ENCODE results near the gene SAMD8.
"Not testable (repeated sequence)": the region's sequence is repeated elsewhere in the genome, so short reads cannot be mapped to it uniquely, and the experiment has no call there.

SAMD8 gene

DNA sequence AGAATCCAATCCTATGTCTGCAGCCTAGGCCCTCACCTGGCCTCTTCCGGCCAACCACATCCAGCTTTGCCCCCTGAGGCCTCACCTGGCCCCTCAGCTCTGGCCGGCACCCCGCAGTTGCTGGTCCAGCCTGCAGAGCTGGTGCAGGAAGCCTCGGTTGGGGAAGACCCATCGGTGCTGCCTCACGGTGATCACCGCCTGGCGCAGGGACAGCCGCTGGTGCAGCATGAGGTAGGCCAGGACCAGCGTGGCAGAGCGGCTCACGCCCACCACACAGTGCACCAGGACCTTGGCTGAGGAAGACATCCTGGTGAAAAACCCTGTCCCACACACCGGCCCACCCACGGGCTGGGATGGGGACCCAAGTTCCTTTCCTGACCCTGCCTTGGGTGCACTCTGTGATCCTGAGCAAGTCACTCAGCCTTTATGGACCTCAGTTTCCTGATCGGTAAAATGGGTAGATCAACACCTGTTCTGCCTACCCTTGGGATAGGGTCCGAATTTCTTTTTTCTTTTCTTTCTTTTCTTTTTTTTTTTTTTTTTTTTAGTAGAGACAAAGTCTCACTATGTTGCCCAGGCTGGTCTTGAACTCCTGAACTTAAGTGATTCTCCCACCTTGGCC lies 5.8 kb upstream of the SAMD8 start:
- TF ChIP-seq JUND (IDR thresholded peaks at IDR 0.05; ENCODE audit: low read depth) = no peak
- no peak for DNase-seq (ENCODE audit: low read depth in 1 of 2, low spot score in 1 of 2)
- in situ Hi-C loops (cut with HindIII; ENCODE audit: low pct_unique_long_range_greater_than_20kb, low sequenced_read_pairs) = no loop called here

DNA sequence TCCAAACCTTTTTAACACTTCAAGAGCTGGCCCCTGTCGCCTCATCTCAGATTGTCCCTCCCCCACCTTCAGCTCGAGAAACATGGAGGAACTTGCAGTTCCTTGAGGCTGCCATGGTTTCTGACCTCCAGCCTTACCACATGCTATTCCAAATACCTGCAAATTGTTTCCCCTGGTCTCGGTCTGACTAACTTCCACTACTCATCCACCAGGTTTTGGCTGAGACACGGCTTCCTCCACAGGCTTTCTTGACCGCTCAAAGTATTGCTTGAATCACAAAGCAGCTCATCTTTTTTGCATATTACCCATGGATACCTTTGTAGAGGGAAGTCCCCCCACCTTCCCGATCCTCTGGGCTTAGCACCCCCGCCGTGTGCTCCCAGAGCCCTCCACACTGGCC lies 5.2 kb upstream of the SAMD8 start:
- no peak for TF ChIP-seq JUND (IDR thresholded peaks at IDR 0.05; ENCODE audit: low read depth)
- in situ Hi-C loops (cut with HindIII; ENCODE audit: low pct_unique_long_range_greater_than_20kb, low sequenced_read_pairs) = no loop called here

DNA sequence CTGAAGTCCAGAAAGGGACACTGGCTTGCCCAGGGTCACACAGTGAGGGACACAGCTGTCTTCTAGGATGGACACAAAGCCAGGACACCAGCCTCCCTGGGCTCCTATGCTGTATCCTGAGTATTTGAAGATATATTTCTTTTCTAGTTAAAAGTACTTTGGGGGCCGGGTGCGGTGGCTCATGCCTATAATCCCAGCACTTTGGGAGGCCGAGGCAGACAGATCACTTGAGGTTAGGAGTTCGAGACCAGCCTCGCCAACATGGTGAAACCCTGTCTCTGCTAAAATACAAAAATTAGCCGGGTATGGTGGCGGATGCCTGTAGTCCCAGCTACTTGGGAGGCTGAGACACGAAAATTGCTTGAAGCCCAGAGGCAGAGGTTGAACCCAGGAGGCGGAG lies 4.6 kb upstream of the SAMD8 start:
- in situ Hi-C loops (cut with HindIII; ENCODE audit: low pct_unique_long_range_greater_than_20kb, low sequenced_read_pairs); DNase-seq (ENCODE audit: low read depth in 1 of 2, low spot score in 1 of 2): not testable (repeated sequence)

More for the DNA sequence above, 5.2 kb upstream of the SAMD8 start:
- DNase-seq (ENCODE audit: low read depth in 1 of 2, low spot score in 1 of 2) = no peak

DNA sequence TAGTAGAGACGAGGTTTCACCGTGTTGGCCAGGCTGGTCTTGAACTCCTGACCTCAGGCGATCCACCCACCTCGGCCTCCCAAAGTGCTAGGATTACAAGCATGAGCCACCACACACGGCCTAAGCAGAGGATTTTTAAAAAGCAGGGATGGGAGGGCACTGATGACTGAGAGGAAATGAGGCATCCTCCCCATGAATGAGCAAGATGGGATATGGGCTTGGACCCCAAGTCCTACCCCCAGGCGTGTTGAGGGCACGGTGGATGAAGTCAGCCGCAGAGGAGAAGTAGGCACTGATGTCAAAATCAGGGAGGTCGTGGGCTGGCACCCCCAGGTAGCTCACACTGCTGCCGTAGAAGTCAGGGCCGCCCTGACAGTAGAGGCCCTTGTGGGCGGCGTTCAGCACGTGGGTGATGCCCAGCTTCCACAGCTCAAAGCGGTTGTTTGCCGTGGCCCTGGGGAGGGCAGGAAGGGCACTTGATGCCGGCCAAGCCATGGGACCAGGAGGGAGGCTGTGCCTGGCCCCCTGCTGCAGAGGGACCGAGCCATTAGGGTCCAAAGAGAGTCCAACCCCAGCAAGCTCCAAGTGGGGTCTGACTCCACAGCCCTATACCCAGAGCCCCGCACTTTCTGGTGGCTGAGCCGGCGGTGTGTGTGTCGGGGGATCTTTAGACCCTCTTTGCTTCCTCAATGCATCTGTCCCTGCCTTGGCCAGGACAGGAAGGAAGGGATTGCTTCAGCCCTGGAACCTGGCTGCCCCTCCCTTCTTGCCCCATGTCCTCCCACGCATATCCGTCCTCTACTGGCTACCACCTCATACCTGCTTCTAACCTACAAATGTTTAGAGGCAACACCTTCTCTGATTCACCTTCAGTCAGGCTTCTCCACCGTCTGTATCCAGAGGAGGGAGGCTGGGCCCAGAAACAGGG lies 3.4 kb upstream of the SAMD8 start:
- peak in 1 of 2 experiments; percentile 21 for DNase-seq (ENCODE audit: low read depth in 1 of 2, low spot score in 1 of 2)
- no peak for TF ChIP-seq JUND (IDR thresholded peaks at IDR 0.05; ENCODE audit: low read depth)
- in situ Hi-C loops (cut with HindIII; ENCODE audit: low pct_unique_long_range_greater_than_20kb, low sequenced_read_pairs) = no loop called here

DNA sequence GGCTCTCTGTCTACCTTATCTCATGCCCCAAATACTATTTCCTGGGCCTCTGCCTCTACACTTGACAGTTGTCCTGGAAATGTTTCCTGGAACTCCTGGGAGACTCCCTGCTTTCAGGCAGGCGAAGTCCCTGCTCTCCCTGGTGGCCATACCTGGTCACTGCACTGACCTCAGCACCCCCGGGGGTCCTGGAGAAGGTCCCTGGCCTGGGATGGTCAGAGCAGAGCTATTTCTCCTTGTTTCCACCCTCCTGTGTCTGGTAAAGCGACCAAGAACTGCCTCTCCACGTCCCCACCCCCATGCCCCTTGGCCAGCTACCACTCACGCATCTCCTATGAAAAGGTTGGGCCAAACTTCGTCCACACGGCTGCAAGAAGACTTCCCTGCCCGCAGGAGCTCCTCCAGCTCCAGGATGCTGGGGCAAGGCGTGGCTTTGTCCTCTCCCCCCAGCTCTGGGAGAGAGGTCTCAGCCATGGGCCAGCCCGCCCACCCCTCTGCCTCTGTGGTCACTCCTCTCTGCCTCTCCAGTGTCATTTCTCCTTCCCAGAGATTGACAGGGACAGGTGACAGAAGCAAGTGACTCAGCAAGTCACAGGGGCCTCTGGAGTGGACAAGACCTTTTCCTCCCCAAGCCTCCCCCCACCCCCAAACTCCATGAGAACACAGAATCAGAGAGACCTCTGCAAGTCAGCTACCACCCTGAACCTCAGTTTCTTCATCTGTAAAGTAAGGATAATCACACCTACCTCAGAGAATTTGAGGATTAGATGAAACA lies 2.6 kb upstream of the SAMD8 start:
- TF ChIP-seq JUND (IDR thresholded peaks at IDR 0.05; ENCODE audit: low read depth) = no peak
- in situ Hi-C loops (cut with HindIII; ENCODE audit: low pct_unique_long_range_greater_than_20kb, low sequenced_read_pairs) = no loop called here
- peak; percentile 62 to 74 for DNase-seq (ENCODE audit: low read depth in 1 of 2, low spot score in 1 of 2)

DNA sequence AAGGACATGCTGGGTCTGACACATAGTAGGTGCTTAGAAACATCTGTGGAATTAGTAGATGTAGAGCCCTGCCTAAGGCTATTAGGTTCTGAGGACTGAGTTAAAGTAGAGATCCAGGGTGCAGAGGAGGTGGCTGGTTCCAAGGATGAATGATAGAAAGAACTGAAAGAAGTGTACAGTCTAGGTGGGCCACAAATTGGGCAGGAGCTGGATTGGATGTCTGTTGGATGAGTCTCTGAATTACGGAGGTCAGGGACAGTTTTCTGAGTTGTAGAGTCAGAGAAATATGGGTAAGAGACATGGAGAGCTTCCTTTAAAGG lies 2.0 kb upstream of the SAMD8 start:
- TF ChIP-seq JUND (IDR thresholded peaks at IDR 0.05; ENCODE audit: low read depth) = no peak
- no peak for DNase-seq (ENCODE audit: low read depth in 1 of 2, low spot score in 1 of 2)
- in situ Hi-C loops (cut with HindIII; ENCODE audit: low pct_unique_long_range_greater_than_20kb, low sequenced_read_pairs) = no loop called here

DNA sequence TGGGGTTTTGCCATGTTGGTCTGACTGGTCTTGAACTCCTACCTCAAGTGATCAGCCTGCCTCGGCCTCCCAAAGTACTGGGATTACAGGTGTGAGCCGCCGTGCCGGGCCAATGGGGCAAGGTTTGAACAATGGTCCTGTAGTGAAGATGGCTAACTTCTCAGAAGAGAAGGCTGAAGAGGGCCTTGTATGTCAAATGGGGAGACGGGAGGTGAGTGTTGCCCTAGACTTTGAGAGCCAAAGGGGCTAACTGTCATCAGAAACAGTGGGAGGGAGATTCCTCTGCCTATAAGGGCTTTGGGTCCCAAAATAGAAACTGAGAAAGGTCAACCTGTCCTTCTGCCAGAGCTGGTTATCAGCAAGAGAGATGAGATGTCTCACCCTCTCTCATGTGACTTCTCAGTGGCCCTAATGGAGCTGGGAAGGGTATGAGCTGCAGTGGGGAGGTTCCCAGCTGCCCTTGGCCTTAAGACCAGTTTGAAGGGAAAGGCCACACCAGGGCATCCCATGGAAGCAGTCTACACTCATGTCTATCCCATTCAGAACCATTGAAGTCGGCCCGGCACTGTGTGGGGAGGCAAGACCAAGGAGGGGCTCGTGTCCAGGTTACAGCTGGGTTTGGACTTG lies 1.3 kb upstream of the SAMD8 start:
- in situ Hi-C loops (cut with HindIII; ENCODE audit: low pct_unique_long_range_greater_than_20kb, low sequenced_read_pairs) = no loop called here
- no peak for DNase-seq (ENCODE audit: low read depth in 1 of 2, low spot score in 1 of 2)
- TF ChIP-seq JUND (IDR thresholded peaks at IDR 0.05; ENCODE audit: low read depth) = no peak

DNA sequence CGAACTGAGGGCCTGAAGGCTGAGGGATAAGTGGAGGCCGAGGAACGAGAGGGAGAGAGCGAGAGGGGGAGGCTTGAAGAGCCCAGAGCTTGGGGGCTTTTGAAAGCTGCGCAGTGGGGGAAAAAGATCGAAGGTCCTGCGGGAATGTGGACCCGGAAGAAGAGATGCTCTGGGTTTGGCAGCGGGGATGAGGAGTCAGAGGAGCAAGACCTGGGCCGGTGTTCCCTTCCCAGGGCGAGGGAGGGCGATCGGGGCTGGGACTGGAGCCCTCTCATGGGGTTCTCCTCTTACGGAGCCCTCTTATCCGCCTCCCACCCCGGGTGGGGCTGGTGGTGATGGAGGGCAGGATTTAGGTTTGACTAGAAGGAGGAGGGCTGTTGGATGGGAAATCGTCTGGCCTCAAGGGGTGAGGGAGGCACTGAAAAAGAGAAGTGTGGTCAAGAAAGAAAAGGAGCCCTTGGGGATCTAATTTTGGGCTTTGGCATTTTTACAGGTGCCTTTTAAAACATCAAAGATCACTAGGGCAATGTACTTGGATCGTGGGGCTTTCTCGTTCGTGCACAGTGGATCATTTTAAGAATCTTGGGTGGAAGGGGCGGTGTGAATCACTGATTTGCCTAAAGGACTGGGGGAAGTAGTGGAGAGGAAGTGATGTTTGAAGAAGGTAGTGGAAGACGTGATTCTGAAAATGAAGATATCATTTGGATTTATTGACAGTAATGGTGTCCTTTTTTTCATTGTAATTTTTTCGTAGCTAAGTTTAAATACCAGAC lies 637 bp downstream of the SAMD8 start:
- DNase-seq (ENCODE audit: low read depth in 1 of 2, low spot score in 1 of 2) = peak; percentile 65
- in situ Hi-C loops (cut with HindIII; ENCODE audit: low pct_unique_long_range_greater_than_20kb, low sequenced_read_pairs) = no loop called here
- no peak for TF ChIP-seq JUND (IDR thresholded peaks at IDR 0.05; ENCODE audit: low read depth)

DNA sequence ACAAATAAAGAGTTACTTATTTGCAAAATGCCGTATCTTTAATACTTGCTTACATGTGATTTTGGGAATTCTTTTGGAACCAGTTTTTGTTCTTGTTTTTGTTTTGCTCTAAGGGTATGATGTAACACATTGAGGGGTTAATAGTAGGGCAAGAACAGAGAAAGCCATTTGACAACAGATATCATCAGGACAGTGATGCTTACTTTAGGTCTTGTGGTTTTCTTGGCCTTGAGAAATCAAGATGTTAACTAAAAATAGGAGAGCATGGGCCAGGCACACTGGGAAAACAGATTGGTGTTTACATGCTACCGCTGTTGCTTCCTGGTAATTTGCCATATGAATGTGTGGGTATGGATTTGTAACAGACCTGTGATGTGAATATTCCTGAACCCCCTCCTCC lies 3.7 kb downstream of the SAMD8 start:
- in situ Hi-C loops (cut with HindIII; ENCODE audit: low pct_unique_long_range_greater_than_20kb, low sequenced_read_pairs) = no loop called here
- DNase-seq (ENCODE audit: low read depth in 1 of 2, low spot score in 1 of 2) = peak in 1 of 2 experiments; percentile 76
- TF ChIP-seq JUND (IDR thresholded peaks at IDR 0.05; ENCODE audit: low read depth) = no peak

DNA sequence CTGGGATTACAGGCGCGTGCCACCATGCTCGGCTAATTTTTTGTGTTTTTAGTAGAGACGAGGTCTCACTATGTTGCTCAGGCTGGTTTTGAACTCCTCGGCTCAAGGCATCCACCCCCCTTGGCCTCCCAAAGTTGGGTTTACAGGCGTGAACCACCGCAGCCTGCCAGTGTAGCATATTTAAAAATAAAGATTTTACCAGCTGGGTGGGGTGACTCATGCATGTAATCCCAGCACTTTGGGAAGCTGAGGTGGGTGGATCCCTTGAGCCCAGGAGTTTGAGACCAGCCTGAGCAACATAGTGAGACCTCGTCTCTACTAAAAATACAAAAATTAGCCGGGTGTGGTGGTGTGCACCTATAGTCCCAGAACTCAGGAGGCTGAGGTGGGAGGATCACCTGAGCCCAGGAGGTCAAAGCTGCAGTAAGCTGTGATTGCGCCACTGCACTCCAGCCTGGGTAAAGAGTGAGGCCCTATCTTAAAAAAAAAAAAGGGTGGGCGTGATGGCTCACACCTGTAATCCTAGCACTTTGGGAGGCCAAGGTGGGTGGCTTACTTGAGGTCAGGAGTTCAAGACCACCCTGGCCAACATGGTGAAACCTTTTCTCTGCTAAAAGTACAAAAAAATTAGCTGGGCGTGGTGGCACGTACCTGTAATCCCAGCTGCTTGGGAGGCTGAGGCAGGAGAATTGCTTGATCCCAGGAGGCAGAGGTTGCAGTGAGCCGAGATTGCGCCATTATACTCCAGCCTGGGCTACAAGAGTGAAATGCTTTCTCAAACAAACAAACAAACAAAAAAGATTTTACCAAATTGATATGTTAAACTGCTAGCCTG lies 5.7 kb downstream of the SAMD8 start:
- DNase-seq (ENCODE audit: low read depth in 1 of 2, low spot score in 1 of 2); in situ Hi-C loops (cut with HindIII; ENCODE audit: low pct_unique_long_range_greater_than_20kb, low sequenced_read_pairs): not testable (repeated sequence)

DNA sequence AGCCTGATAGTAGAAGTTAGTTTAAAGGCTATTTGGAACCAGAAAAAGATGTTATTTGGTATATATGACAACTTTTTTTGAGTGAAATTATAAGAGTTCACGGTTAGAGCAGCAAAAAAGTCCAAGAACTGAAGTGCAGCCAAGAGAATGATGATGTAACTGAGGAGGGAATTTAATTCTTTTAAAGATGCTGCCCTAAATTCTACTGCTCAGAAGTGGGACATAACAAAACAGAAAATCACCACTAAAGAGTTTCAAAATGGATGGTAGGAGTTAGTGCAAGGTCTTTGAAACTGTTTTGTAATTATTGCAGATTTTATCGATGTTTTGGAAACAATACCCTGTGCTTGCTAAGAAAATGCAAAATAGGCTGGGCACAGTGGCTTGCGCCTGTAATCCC lies 6.5 kb downstream of the SAMD8 start:
- TF ChIP-seq JUND (IDR thresholded peaks at IDR 0.05; ENCODE audit: low read depth) = no peak
- no peak for DNase-seq (ENCODE audit: low read depth in 1 of 2, low spot score in 1 of 2)
- in situ Hi-C loops (cut with HindIII; ENCODE audit: low pct_unique_long_range_greater_than_20kb, low sequenced_read_pairs) = no loop called here

DNA sequence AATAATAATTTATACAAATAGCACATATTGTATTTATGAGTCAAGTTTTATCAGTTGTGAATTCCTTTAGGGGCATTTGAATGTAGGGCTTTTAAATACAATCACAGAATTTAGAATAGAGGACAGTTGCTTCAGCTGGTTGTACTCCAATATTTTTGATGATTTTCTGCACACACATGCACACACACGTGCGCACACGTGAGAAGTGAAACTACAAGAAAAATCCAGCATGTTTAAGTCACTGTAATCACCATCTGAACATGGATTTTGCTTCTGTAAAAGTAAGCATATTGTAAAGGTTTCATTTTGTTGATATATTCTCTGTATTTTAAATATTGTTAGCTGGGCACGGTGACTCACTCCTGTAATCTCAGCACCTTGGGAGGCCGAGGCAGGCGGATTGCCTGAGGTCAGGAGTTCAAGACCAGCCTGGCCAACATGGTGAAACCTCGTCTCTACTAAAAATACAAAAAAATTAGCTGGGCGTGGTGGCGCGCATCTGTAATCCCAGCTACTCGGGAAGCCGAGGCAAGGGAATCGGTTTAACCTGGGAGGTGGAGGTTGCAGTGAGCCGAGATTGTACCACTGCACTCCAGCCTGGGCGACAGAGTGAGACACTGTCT lies 8.1 kb downstream of the SAMD8 start:
- DNase-seq (ENCODE audit: low read depth in 1 of 2, low spot score in 1 of 2); in situ Hi-C loops (cut with HindIII; ENCODE audit: low pct_unique_long_range_greater_than_20kb, low sequenced_read_pairs): not testable (repeated sequence)
